HG02973 (cell line): ENCODE data around the gene SPATC1L.
"Not testable (repeated sequence)": the region's sequence is repeated elsewhere in the genome, so short reads cannot be mapped to it uniquely, and the experiment has no call there.

Source experiments
- ATAC-seq: cut with Tn5 transposase; IDR thresholded peaks from one replicate; pipeline ENCODE4 v1.9.1; 2021; ENCODE audit warnings: moderate library complexity; ENCODE audit not compliant: unreplicated experiment

SPATC1L gene

DNA sequence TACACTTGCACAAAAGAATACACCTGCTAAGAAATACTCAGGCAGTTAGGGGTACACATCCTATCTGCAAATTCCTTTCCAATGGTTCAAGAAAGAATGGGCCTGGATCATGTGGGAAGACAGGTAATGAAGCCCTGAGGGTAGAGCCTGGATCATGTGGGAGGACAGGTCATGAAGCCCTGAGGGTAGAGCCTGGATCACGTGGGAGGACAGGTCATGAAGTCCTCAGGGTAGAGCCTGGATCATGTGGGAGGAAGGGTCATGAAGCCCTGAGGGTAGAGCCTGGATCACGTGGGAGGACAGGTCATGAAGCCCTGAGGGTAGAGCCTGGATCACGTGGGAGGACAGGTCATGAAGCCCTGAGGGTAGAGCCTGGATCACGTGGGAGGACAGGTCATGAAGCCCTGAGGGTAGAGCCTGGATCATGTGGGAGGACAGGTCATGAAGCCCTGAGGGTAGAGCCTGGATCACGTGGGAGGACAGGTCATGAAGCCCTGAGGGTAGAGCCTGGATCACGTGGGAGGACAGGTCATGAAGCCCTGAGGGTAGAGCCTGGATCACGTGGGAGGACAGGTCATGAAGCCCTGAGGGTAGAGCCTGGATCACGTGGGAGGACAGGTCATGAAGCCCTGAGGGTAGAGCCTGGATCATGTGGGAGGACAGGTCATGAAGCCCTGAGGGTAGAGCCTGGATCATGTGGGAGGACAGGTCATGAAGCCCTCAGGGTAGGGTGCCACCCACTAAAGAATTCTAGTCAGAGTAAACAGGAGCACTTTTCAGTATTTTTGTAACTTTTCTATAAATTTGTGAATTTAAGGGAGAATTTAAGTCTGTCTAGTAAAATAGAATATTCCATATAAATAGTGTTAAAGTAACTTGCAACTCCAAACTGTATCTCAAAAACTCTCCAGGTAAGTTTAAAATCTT is 16.9 kb upstream of the SPATC1L start:
- not testable (repeated sequence) for ATAC-seq

DNA sequence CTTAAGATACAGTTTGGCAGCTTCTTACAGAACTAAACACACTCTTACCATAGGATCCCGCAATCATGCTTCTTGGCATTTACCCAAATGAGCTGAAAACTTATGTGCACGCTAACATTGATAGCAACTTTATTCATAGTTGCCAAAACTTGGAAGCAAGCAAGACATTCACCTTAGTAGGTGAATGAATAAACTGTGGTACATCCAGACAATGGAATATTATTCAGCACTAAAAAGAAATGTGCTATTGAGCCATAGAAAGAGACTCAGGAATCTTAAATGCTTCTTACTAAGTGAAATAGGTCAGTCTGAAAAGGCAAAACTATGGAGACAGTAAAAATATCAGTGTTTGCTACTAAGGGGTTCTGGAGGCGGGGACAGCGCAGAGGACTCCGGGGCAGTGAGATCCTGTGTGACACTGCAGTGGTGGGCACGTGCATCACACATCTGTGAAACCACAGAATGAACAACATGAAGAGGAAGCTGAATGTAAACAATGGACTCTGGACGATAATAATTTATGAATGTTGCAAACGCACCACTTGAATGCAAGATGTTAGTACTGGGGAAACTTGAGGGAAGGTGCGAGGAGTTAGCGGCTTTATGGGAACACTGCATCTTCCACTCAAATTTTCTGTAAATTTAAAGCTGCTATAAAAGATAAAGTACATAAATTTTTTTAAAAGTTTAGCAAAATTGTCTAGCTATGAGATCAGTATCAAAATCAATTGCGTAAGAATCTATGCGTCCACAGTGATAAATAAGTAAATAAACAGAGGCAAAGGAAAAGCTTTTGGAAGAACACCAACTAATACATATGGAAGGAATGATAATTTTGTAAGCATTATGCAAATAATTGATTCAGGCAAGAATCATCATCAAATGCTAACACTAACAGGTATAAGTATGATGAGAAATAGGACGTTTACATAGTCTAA is 15.4 kb upstream of the SPATC1L start:
- ATAC-seq, result no peak

DNA sequence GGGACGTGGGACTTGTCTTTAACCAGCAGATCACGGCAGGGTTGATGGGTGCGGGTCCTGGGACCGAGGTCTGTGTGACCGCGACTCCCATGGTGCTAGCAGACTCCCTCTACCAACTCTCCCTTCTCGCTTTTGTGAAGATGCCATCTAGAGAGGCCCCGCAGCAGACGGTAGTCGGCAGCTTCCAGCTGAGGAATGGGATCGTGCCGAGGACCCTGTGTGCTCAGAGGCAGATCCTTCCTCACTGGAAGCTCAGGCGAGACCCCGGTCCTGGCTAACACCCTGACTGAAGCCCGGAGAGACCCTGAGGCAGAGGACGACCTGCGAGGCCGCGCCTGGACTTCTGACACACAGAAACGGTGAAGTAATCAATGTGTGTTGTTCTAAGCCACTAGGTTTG is 12.5 kb upstream of the SPATC1L start:
- no peak for ATAC-seq

DNA sequence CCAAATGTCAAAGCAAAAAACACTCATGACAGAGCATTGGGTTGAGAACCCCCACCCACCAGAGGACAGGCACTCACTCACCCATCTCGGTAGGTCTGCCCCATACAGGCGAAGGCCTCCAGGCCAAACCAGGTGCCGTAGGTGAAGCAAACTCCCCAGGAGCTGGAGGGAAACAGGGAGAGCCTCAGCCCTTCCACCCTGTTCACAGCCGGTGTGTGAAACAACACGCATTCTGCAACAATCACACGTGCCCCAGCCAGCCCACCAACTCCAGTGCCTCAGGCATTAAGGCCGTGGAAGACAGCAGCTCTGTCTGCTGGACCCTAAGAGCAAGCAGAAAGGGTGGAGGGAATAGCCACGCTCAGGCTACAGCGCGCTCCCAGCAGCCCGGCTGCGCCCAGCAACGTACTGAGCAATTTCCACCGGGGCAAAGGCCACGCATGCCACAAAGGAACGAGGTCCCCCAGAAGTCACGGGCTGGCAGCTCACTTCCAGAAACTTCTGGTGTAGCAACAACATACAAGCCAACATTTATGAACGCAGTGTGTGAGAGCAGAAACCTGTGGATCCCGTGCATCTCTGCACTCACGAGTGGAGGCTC is 11.4 kb upstream of the SPATC1L start:
- ATAC-seq, result no peak

DNA sequence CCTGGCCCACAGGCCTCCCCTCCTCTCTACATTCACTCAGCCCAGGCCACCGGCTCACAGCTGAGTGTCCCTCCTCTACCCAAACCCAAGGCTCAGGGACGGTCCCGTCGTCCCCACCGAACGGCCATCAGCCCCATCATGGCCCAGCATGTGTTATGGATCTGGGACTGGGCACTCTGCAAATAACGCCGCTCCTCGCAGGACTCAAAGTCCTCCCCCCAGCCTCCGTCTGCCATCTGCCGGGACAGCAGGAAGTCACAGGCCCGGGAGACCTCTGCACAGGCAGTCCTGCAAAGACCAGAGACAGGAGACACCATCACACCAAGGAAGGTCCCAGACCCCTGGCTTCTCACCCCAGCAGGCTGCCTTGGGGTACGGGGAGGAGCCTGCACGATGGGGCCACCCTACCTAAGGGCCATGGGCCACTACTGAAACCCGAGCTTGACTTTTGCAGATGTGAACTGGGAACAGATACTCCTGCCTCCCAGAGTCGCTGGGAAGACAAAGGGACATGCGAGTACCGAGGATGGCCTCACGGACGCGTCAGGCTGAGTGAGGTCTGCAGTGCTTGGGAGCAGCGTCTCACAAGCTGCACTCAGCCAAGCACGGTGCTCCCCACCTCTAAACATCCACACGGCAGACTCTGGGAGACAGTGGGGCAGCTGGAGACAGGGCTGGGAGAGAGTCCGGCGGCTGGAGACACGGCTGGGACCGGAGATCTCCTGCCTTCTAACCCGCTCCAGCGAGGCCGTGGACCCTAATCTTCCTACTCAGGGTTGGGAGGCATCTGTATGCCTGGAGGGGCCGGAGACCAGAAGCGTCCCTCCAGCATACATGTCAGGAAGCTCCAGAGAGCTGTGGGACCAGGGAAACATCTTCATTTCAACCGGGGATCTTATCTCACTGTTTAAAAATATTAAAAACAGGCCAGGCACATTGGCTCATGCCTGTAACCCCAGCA is 10.4 kb upstream of the SPATC1L start:
- no peak for ATAC-seq

DNA sequence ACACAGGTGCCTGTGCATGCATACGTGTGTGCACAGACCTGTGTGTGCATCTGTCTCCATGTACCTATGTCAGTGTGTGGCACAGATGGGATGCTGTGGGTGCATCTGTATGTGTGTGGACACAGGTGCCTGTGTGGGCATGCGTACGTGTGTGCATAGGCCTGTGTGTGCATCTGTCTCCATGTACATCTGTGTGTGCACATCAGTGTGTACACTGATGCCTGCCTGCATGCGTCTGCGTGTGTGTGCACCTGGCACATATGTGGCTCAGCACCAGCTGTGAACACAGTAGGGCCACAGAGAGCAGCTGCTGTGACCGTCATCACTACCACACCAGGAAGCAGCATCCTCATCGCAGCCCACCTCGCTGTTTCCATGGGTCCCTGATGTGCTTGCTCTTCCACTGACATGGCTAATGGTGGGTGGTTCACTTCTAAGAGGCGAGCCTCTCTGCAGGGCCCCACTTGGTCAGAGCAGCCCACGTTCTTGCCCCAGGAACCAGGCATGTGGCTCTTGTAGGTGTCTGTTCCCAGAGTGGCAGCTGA is 9.6 kb upstream of the SPATC1L start:
- ATAC-seq, result no peak

DNA sequence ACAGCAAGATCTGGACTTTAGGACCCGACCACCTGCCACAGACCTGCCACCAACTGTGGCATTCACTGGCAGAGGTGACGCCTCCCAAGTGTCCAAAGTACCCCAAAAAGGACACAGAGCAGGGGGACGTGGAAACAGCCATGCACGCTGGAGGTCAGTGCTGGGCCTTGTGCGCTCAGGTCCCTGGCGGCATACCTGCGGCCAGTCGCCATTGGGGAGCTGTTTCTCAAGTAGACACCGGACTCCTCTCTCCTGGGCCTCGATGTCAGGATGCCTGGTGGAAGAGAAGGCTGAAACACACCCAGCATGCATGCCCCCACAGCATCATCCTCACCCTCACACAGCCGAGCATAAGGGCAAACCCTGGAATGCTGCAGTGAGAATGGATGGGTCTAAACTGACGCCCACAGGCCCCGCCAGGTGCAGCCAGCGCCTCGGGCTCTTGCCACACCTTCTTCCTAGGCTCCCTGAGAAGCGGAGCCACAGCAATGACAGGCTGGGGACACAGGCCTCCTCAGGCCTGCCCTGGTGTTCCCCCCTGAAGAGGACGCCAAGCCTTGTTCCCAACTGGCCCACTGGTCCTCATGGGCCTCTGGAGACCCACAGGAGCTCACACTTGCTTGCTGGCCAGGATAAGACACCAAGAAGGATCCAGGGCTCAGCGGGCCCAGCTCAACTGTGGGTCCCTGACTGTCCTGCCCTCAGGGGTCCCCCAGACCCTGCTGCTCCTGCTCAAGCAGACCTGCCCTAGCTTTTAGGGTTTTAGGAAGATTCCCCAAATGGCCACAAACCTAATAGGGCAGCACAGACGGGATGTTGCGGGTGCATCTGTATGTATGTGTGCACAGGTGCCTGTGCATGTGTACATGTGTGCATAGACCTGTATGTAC is 7.7 kb upstream of the SPATC1L start:
- ATAC-seq, result no peak

DNA sequence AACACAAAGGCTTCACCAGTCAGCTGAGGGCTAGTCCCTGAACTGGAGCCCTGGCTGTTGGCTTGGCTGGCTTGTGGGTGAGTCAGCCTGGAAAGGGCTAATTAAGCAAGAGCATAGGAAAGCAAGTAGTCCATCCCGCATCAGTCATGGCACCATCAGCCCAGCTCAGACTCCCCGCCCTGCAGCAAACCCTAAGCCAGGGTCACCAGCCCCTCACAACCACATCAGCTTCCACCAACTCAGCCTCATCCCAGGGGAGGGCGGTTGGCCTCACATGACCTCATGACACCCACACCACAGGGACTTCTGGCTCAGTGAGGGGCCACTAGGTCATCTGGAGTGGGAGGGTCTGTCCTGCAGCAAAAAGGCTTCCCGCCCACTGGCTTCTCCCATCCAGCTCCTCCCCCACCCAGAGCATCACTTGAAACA is 7.0 kb upstream of the SPATC1L start:
- no peak for ATAC-seq

DNA sequence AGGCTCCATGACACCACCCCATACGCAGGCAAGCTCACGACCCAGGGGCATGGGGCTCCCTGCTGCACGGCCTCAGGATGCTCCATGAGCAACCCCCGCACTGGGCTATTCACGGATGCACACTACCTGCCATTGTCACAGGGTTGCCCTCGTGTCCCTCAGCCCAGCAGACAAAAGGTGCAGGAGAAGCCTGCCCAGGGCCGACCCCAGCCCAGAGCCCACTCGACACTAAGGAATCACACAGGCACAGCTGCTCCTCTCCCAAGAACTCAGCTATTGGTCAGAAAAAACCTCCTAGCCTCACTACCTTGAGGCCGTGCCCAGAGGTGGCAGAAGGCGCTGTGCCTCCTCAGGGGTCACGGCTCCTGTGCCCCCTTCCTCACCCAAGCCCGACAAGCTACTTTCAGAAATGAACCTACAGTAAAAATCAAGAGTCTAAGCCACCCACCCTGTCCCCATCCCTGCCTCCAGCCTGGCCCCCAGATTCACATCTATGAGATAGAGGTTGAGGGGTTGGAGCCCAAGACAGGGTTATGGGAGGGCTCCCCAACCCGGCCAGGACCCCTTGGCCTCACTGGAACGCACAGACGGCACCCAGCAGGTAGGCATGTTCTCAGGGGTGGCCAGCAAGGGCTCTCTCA is 6.4 kb upstream of the SPATC1L start:
- no peak for ATAC-seq

DNA sequence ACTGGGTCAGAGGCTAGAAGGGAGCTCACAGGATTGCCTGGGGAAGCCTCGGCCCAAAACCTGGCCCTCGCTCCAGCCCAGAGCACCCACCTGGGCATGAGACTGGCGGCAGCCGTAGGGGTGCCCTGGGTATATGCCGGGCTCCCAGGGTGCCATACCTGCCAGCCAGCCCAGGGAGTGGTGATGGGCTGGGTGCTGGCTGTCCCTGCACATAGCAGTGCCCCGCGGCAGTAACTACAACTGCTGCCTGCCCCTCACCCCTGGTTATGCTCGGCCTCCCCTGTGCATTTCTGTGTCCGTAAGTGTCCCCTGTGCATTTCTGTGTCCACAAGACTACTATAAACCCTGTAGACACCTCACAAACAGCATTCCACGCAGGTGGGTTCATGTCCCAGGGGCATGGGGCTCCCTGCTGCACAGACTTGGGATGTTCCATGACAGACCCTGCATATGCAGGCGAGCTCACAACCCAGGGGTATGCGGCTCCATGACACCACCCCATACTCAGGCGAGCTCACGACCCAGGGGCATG is 5.8 kb upstream of the SPATC1L start:
- ATAC-seq, result no peak

DNA sequence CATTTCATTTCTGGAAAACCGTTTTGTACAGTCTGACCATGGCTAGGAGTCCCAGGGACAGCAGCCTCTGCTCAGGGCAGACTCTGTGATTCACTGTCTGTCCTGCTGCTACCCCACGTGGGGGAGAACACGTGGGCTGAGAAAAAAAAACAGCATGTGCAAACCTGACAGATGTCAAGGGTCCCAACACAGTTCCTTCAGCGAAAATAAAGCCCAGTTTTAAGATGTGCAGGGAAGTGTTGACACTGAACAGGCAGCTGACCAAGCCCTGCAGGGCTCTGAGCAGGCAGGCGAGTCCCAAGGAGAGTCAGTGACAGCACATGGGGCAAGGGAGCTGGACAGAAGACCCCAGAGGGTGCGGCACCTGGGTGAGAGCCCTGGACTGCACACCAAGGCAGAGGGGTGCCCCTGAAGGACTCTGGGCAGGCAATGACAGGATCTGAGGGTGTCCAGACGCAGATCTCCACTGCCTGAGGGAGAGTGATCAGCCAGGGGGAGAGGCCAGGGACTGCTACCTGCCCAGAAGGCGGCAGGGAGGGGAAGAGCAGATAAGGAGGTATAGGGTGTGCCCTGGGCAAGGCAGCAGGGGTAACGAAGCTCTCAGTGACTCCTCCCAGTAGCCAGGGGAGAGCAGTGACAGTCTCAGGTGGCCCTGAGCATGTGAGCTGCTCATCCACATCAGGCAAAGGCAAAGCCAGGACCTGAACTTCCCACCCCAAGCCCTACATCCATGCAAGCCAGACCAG is 5.1 kb upstream of the SPATC1L start:
- no peak for ATAC-seq

DNA sequence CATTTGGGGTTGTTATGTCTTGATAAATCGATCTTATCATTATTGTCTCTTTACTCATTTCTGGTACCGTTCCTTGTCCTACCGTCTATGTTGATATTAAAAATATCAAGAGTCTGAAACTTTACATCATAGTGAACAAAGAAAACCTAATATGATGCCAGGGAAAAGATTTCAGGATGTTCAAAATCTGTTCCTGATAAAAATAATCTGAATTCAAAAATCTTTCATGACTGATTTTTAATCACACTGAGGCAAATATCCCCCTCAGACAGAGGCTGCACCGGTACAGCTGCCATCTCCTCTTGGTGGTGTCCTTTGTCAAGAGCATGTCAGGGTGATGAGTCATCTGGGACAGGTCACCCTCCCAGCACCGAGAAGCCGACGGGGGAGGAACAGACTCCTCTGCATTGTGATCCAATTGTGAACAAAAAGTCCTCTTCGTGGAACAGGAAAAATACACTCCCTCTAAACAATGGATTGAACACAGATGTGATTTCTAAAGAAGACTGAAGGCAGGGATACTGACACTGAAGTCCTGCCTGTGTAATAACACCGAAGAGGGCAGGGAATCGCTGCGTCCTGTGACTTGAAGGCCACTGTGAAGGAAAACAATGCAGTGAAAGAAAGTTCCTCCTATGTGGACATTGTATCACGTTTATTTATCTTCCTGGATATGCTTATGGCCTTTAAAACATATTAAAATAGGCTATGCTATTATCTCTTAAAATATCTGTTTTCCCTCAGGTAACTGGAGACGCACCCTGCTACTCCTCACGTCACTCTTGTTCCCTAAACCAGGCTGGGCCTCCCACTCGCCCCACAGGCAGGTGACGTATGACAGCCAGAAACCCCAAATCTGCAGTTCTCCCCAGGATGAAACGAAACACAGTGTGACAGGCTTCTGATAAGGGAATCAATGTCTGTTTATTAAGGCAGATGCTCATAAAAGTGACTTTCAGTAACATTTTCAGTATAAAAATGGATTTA is 4.3 kb upstream of the SPATC1L start:
- no peak for ATAC-seq

DNA sequence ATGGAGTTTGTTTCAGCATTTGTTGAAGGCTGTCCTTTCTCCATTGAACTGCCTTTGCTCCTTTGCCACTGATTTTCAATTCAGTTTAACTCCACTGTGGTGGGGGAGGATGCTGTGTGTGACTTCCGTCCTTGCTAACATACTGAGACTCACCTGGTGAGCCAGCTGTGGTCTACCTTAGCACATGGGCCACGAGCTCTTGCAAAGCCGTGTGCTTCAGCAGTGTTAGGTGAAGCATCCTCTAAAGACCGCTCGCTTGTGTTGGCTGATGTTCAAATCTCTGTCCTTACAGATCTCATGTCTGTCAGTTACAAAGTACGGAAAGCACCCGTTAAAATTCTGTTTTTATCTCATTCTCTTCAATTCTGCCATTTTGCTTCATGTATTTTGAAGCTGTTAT is 3.6 kb upstream of the SPATC1L start:
- ATAC-seq, result no peak

DNA sequence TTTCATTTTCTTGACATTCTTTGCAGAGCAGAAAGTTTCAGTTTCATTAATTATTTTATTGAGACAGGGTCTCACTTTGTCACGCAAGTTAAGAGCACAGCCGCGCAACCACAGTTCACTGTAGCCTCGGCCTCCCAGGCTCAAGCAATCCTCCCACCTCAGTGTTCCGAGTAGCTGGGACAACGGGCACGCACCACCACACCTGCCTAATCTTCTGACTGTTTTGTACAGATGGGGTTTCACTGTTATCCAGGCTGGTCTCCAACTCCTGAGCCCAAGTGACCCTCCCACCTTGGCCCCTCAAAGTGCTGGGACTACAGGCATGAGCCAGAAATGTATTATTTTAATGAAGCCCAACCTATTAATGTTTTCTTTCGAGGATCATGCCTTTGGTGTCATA is 3.0 kb upstream of the SPATC1L start:
- no peak for ATAC-seq

DNA sequence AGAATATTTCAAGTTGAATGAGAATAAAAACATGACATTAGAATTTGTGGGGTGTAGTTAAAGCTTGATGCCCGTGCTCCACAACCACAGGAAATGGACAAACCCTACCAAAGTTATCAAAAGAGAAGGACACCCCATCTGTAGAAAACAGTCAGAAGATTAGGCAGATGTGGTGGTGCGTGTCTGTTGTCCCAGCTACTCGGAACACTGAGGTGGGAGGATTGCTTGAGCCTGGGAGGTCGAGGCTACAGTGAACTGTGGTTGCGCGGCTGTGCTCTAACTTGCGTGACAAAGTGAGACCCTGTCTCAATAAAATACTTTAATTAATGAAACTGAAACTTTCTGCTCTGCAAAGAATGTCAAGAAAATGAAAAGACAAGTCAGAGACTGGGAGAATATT is 1.5 kb upstream of the SPATC1L start:
- ATAC-seq, result no peak
